Glomerular visceral epithelial cell (primary cell): ENCODE results near the gene SNX14.

ENCODE experiments used
- DNase-seq: peaks from one replicate; pipeline ENCODE4 v3.0.0-alpha.2; 2016; ENCODE audit errors: extremely low spot score

Gene SNX14, protein sequence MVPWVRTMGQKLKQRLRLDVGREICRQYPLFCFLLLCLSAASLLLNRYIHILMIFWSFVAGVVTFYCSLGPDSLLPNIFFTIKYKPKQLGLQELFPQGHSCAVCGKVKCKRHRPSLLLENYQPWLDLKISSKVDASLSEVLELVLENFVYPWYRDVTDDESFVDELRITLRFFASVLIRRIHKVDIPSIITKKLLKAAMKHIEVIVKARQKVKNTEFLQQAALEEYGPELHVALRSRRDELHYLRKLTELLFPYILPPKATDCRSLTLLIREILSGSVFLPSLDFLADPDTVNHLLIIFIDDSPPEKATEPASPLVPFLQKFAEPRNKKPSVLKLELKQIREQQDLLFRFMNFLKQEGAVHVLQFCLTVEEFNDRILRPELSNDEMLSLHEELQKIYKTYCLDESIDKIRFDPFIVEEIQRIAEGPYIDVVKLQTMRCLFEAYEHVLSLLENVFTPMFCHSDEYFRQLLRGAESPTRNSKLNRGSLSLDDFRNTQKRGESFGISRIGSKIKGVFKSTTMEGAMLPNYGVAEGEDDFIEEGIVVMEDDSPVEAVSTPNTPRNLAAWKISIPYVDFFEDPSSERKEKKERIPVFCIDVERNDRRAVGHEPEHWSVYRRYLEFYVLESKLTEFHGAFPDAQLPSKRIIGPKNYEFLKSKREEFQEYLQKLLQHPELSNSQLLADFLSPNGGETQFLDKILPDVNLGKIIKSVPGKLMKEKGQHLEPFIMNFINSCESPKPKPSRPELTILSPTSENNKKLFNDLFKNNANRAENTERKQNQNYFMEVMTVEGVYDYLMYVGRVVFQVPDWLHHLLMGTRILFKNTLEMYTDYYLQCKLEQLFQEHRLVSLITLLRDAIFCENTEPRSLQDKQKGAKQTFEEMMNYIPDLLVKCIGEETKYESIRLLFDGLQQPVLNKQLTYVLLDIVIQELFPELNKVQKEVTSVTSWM

DNA sequence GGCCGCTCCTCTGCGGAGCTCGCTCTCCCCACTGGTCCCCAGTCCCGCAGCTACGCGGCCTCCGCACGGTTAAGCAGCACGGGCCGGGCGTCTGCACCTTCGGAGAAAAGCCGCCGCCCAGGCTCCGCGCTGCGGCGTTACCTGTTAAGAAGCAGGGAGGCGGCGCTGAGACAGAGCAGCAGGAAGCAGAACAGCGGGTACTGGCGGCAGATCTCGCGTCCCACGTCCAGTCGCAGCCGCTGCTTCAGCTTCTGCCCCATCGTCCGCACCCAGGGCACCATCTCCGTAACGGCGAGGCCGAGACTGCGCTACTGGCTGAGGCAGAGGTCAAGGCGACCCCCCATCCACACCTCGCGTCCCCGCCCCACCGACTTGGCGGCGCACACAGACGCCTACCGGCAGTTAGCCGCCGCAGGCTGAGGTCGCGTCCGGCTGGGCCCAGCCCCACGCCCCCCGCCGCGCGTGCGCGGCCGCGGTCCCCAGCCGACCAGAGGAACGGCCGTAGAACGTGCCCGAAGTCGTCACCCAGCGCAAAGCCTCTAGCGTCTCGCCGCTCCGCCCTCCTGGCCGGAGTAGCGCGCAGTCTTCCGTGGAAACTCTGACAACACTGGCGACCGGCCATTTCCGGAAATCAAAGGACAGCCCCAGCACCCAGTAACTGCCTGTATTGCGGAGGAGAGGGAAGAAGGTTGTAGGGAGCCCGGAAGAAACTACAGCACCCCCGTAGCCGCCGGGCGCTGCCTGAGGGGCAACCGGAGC lies at the start of gene SNX14:
SNX14 (minus strand) TSS at position 421 of the 759 bp plus-strand sequence; CDS start at position 281, 140 bp downstream.
- DNase-seq, result peak; percentile 98

DNA sequence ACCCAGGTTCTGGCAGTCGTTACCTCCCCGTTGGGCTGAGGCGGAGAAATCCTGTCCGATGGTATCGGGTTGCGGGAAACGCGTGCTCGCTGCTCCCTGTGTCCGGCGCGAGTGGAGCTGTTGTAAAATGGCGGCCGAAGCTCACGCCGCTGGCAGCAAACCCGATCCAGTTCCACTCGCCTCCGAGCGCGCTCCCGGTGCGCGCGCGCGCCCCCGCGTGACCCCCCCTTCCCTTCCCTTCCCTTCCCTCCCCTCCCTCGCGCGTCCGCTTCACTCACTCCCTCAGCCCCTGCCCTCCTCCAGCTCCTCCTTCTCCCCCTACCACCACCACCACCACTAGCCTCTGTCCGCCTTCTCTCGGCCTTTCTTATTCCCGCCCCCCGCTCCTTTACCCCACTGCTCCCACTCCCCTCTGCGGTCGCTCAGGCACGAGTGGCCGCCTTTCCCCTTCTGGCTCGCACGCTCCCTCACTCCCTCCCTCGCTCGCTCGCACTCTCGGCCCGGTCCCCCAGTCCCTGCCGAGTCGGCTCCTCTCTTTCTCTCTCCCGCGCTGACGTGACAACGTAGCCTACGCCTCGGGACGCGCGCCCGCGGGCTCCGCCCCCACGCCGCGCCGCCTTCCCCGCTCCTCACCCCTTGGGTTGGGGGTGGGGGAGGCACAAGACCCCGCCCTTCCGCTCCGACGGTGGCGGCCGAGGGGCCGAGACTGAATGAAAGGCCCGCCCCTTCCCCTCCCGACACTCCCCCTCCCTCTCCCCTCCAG lies 49.3 kb upstream of the SNX14 start, which contains the start of gene SYNCRIP:
SYNCRIP (minus strand) TSS at position 113 of the 763 bp plus-strand sequence. CDS start 1,447 bp downstream, outside the sequence.
- peak; percentile 100 for DNase-seq

DNA sequence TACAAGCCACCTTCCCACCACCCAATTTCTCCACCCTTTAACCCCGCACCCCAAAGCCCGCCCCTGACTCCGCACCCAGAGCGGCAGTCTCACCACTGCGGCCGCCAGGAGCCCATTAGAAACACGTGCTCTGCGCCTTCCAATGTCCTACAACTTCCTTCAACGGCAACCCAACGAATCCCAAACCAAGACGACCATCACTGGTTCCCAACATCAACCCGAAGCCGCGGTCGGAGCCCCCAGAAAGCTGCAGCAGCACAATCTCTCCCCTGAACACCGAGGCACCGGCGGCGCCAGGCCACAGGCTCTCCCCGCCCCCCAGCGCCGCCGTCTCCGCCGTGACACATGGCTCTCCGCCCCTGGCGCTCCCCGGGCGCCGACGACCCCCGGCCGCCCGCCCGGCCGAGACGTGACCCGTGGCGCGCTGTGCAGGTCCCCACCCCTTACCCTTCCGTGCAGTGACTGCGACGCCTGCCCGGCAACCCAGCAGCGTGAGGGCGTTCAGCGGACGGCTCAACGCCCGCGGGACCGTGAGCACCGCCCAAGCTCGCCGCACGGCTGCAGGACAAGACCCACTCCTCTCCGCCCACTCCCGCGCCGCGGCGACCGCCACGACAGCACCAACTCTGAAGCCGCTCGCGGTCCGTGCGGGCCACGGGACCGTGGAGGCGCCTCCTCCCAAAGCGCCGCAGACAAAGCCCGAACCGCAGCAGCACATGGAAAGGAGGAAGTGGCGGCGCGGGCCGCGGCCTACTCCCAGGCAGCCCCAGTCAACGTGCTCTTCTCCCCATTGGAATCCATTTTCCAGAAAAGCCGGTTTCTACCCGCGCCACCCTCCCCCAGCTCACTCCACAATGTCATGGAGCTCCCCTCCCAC lies 48.5 kb upstream of the SNX14 start:
- DNase-seq, result peak; percentile 42

DNA sequence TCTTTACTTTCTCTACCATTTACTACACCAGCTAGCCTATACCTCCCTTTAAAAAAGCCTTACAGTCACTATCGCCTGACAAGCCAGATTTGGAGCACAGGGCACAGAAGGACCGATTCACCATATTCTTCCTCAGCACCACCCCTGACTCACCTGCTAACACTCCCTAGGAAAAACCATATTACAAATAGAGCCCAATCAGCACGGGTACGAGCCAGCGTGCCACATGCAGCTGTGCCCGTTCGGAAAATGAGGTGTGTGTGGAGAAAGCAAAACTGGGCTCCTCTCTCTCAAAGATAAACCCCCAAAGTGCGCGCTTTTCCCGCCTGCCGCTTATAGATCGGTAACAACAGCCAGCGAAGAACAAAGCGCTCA lies 47.9 kb upstream of the SNX14 start:
- DNase-seq, result peak; percentile 25

DNA sequence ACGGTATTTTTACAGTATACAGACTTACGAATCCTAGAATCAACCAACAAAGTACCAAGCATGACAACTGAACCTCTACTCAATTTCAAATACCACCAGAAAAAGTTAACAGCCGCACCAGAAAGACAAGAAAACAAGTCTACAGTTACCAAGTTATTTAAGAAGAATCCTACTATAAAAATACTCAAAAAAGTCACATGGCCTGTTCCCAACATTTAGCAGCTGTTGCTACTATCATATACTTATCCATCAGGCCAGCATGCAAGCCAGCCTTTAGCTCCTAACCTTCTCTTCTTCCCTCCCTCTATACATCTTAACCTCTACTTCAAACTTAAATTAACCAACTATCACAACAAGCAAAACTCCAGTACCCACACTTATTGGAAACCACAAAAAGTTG lies 47.2 kb upstream of the SNX14 start:
- DNase-seq, result no peak

DNA sequence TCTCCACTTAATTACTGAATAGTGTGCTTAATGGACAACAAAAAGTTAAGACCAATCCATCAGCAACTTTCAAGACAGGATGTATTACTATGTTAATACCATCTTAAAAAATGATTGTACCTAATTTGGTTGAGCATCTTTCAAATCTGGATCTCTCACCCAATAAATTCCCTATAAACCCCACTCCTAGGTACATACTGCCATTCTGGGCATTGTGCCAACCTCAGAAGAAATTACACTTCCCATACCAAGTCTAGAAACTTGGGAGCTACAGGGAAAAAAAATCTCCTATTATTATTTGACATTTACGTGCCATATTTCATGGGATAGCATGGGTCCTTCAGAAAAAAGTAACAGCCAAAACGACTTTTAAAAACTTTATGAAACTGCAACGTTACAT lies 43.9 kb upstream of the SNX14 start:
- DNase-seq, result no peak

DNA sequence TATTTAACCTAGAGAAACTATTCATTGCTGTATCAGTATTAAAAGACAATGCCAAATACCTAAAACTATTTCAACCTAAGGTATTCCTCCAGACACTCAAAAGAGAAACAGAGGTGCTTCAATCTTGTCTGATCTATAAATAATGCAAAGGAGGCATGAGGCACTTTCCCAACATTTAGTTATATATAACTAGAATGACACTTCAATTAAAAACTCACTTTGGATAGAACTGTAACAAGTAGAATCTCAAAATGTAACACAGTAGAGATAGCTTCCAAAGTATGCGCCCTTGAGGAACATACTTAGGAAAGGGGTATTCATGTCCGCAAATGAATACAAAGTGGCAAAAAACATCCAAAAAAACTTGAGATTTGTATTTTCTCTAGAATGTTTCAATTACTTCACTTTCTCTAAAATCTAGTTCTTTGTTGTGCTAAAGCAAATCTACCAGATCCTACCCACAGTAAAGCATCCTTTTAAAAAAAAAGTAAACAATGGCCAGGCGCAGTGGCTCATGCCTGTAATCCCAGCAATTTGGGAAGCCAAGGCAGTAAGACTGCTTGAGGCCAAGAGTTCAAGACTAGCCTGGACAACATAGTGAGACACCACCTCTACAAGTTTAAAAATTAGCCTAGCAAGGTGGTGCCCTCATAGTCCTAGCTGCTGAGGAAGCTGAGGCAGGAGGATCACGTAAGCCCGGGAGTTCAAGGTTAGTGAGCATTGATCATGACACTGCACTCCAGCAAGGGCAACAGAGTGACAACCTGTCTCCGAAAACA lies 38.7 kb upstream of the SNX14 start:
- DNase-seq, result no peak

DNA sequence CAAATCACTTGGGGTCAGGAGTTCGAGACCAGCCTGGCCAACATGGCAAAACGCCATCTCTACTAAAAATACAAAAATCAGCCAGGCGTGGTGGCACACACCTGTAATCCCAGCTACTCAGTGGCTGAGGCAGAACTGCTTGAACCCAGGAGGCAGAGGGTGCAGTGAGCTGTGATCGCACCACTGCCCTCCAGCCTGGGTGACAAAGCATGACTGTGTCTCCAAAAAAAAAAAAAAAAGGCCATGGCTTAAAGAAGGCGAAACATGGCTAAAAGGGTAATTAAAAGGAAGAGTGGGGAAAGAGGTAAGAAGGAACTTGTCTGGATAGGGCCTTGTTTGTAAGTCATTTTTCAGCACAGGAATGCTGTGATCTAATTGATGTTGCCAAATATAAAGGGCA lies 37.5 kb upstream of the SNX14 start:
- DNase-seq, result peak; percentile 23

DNA sequence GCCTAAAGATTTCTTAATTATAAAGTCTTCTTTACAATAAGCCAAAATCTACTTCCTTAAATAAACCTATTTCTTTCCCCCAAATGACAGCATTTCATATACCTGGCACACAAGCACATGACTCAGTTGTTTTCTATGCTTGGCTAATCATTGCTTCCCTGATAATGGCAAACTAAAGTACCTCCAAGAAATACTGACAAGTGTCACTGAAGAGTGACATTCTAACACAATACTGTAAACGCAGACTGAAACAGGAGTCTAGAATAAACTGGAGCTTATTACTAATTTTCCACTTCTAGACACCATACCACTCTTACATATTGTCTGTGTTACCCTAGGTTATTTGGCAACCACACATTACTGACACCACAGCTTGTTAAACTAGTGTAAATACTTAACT lies 34.7 kb upstream of the SNX14 start:
- no peak for DNase-seq

DNA sequence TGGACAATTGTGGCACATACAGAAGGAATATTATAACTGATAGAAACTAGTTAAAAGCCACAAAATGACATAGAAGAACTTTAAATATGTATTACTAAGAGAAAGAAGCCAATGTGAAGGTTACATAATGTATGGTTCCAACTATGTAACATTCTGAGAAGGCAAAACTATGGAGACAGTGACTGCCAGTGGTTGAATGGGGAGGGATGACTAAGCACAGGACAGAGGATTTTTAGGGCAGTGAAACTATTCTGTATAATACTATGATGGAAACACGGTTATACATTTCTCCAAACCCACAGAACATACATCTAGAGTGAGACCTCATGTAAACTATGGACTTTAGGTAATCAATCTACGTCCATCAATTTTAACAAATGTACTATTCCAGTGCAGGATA lies 26.6 kb upstream of the SNX14 start:
- no peak for DNase-seq

DNA sequence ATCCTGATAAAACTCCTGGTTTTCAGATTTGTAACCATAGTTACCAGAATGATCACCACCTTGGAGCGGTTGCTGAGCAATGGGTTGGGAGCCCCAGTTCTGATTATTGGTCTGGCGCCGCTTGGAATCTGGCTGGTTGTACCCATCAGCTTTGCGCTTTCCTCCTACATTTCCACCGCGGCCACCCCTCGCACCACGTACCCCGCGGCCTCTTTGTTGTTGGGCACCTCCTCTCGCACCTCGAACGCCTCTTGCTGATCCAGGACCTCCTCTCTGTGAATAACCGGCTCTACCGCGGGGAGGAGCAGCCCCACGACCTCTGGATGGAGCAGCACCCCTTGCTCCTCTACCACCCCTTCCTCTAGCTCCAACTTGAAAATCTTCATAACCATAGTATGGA lies 21.1 kb upstream of the SNX14 start:
- no peak for DNase-seq

DNA sequence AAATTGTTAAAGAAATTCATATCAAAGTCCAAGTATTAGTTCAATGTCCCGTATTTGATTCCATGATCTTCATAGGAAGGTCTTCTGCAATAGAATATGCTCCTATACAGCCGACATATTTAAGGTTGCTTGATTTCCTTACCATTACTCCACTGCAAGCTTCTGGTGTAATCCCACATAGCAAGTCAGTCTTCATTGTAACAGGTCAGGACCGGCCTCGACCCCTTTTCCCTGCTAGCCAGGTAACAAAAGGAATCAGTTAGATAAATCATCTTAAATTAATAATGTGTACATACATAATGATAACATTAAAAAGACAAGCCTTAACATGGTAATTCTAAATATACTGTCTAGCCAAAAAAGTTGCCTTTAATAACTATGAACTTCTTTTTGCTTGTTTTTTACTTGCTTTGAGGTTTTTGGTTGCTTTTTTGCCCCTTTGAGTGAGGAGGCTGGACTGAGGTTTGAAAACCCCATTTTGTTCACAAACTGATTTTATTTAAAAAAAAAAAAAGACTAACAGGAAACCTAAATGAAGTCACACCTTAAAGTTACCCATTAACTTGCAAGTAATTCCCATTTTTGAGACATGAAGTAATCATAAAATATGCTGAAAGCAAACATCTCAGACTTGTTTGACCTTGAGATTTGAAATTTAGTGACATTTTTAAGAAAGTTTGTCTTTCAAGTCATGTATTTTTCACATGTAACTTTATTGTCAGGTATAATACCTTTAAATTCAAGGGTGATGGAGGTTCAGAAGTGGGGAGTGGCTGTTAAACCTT lies 19.2 kb upstream of the SNX14 start:
- peak; percentile 58 for DNase-seq

DNA sequence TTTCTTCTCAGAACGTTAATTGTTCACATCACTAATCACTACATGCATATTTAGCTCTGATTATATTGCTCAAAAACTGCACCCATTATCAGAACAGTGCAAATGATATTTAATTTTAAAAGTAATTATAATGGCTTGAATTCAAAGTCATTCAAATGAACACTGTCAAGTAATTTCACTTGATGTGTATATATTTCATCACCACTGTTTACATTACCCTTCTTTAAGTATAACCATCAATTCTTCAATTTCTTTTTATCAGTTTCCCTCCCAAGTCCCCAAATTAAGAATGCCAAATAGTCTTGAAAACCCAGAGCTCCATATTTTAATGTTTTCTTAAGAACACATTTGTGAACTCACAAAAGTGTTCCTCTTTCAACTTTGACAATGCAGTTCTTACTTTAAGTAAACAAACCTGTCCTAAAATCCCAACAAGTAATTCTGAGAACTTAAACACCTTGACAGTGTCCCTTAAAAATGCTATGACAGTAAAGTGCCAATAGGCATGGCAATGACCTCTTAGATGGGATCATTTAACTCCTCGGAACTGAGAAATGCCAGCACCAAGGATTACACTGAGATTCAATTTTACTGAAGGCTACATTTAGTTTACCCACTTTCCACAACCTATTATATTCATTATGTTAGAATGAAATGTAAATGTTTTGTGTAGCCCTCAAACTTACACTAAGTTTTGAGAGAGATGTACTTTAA lies 16.7 kb upstream of the SNX14 start:
- DNase-seq, result no peak

DNA sequence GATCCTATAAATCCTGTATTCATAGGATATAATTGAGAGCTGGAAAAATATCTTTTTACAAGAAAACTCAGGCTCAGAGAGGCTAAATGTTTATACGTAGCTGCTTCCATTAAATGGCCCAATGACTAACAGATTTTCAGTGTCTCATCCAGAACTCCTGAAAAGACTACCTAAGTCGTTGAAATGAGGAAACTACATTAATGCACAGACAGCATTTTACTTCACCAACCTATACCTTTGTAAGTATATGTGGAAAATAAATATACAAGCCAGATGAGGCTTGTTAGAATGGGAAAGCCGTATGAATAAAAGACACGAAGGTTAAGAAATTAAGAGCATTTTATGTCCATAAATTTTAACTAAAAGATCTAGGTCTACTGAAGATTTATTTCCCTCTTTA lies 8.4 kb upstream of the SNX14 start:
- DNase-seq, result no peak

DNA sequence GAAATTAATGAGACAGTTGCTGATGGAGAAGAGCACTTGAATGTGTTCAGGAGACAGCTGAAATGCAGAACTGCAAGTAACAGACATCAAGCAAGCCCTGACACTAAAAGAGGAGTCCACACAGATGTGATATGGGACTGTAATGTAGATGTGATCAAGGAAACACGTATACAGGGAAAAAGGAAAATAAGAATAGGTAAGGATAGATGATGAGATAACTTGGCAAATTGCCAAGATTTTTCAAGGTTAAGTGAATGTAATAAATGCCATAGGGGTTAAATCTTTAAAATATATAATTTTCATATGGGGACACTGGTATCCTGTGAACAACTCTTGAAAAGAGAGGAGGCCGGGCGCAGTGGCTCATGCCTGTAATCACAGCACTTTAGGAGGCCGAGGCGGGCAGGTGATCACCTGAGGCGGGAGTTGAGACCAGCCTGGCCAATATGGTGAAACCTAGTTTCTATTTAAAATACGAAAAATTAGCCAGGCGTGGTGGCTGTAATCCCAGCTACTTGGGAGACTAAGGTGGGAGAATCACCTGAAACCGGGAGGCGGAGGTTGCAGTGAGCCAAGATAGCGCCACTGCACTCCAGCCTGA lies 7.2 kb upstream of the SNX14 start:
- DNase-seq, result no peak

DNA sequence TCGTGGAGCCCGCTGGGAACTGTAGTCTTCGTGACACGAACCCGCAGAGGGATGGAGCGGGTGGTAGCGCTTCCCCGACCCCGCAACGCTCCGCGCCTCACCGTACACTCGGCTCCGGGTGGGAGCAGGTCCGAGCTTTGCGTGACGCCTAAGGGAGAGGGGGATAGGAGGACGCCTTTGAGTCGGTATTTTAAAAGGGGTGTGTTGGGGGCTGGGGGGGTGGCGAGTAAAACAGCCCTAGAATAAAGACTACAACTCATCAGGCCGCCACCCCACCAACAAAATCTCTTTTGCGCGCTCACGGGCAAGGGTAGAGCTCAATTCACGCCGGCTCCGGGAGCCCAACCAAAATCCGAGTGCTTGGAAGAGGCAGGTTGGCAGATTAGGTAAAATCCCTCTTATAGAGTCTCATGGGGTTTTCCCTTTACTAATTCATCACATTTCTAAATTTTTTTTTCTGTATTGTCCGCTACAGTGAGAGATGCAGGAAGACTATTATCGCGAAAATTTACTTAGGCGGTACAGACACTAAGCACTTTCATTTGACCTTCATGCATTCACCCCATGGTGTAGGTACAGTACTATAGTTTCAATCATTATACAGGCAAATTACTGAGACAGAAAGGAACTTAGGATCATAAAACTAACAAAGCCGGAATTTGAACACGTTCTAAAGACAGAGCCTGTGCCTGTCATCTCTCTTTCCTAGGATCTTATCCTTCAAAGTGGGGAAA lies 706 bp upstream of the SNX14 start:
- no peak for DNase-seq

DNA sequence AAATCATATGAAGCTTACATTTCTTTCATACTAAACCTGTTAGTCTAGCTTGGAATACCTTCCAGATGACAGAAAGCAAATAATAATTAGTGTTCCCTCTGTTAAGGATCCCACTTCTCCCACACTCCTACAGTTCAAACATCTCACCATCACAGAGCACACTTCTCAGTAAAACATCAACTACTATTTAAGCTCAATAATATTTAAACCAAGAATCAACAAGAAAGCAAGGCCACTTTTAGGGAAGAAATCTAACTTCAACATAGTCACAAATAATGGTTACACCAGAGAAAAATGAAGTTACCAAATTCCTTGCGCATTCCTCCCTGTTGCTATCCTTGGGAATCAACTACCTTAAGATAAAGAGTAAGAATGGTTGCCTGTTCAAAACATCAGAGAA lies 1.6 kb downstream of the SNX14 start:
- no peak for DNase-seq
